ENCODE results near the gene PSMD12. TPM values are rescaled to one million over a fixed set of nuclear protein-coding genes. Genes with fewer than 3 reads are reported as not detected.

The PSMD12 gene
- total and polyA plus RNA-seq, 2 donors from 2014 or later: 26.0 to 46.0 TPM

DNA sequence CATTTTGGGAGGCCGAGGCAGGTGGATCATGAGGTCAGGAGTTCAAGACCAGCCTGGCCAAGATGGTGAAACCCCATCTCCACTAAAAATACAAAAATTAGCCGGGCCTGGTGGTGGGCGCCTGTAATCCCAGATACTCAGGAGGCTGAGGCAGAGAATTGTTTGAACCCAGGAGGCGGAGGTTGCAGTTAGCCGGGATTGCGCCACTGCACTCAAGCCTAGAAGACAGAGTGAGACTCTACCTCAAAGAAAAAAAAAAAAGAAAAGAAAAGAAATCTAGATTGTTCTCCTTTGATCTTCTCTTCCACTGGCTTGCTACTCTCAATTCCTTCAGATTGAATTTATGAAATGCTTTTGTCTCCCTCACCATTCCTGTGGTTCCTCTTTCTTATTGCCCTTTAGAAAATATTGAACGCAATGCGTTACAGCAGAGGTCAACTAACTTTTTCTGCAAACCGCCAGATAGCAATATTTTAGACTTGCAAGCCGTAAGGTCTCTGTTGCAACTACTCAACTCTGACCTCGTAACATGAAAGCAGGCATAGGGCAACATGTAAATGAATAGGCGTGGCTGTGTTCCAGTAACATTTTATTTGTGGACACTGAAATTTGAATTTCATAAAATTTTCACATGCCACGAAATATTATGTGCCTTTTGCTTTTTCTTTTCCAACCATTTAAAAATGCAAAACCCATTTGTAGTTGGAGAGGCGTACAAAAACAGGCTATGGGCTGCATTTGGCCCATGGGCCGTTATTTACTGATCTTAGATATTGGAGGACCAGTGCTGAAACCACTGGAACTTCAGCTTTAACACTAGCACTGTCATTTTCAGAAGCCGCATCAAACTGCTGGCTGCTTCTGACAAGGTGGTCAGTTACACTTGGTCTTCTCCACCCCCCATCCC is 35.5 kb upstream of the PSMD12 start:
- no peak for TF ChIP-seq CTCF (IDR thresholded peaks at IDR 0.05; ENCODE audit: borderline replicate concordance, extremely low read depth, insufficient read depth)
- intact Hi-C loops (cut with DNase I): no loop called here
- Histone ChIP-seq H3K9me3 (ENCODE audit: control insufficient read depth in 2 of 3, insufficient read depth in 1 of 3, low read length in 3 of 3) (no peaks in the 10 kb centered on the region), H3K36me3 (ENCODE audit: control insufficient read depth in 2 of 3, insufficient read depth in 3 of 3, low read length in 3 of 3) (no peaks in the 10 kb centered on the region), H3K27me3 (ENCODE audit: control insufficient read depth, insufficient read depth, low read length) (no peaks in the 10 kb centered on the region), H3K4me3 (ENCODE audit: low read length in 3 of 3) (no peak overlapping the region), H3K27ac (ENCODE audit: low read depth in 2 of 2, low read length in 2 of 2) (no peak overlapping the region), H3K4me1 (ENCODE audit: control insufficient read depth in 2 of 3, insufficient read depth in 2 of 3, low read depth in 1 of 3, low read length in 3 of 3) (peaks cover 0 to 5% (median 0%) of the 10 kb centered on the region in 3 donors), H3K9ac (ENCODE audit: low read length in 3 of 3) (no peak overlapping the region)
- no peak for FAIRE-seq
- no peak for DNase-seq

DNA sequence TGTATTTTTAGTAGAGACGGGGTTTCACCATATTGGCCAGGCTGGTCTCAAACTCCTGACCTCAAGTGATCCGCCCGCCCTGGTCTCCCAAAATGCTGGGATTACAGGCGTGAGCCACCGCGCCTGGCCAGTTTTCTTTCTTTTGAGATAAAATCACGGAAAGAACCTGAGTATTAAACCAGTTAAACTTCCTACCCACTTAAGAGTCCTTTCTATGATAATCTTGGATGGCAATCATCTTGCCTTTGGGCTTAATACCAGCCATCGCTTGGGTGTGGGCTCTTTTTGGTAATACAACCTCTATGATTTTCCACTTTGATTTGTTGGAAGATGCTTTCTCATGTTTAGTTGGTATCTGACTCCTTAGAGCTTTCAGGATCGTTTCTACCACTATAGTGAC is 34.7 kb upstream of the PSMD12 start:
- Histone ChIP-seq H3K27ac (ENCODE audit: low read depth in 2 of 2, low read length in 2 of 2) (no peak overlapping the region), H3K4me3 (ENCODE audit: low read length in 3 of 3) (no peak overlapping the region), H3K4me1 (ENCODE audit: control insufficient read depth in 2 of 3, insufficient read depth in 2 of 3, low read depth in 1 of 3, low read length in 3 of 3) (peaks cover 0 to 5% (median 0%) of the 10 kb centered on the region in 3 donors), H3K9ac (ENCODE audit: low read length in 3 of 3) (no peak overlapping the region), H3K9me3 (ENCODE audit: control insufficient read depth in 2 of 3, insufficient read depth in 1 of 3, low read length in 3 of 3) (no peaks in the 10 kb centered on the region), H3K36me3 (ENCODE audit: control insufficient read depth in 2 of 3, insufficient read depth in 3 of 3, low read length in 3 of 3) (no peaks in the 10 kb centered on the region), H3K27me3 (ENCODE audit: control insufficient read depth, insufficient read depth, low read length) (no peaks in the 10 kb centered on the region)
- no peak for TF ChIP-seq CTCF (IDR thresholded peaks at IDR 0.05; ENCODE audit: borderline replicate concordance, extremely low read depth, insufficient read depth)
- FAIRE-seq (no peak), DNase-seq (no peak)
- intact Hi-C loops (cut with DNase I): no loop called here

DNA sequence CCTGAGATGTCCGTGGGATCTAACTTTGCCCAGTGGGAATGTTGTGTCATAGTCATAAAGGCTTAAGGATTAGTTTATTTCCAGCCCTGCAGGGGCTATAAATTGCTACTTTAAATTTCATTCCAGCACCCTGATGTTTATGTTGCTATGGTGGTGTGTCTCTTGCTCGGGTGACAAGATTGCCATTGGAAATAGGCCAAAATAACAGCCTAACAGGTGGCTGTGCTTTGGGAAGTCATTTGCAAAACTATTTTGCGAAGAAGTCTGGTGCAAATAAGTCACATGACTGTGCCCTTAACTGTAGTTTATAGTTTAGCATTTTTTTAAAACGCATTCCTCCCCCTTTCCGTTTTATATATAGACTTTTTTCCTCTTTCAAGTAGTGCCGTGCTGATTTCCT is 33.8 kb upstream of the PSMD12 start:
- H3K4me1 ChIP-seq (ENCODE audit: control insufficient read depth in 2 of 3, insufficient read depth in 2 of 3, low read depth in 1 of 3, low read length in 3 of 3): peaks cover 0 to 5% (median 0%) of the 10 kb centered on the region in 3 donors
- no peak overlapping the region for H3K9ac ChIP-seq (ENCODE audit: low read length in 3 of 3)
- FAIRE-seq (no peak), DNase-seq (peak in 3 of 5 donors; percentile 25 to 75 (median 66))
- no peaks in the 10 kb centered on the region for H3K36me3 ChIP-seq (ENCODE audit: control insufficient read depth in 2 of 3, insufficient read depth in 3 of 3, low read length in 3 of 3)
- H3K4me3 ChIP-seq (ENCODE audit: low read length in 3 of 3): no peak overlapping the region
- H3K9me3 ChIP-seq (ENCODE audit: control insufficient read depth in 2 of 3, insufficient read depth in 1 of 3, low read length in 3 of 3): no peaks in the 10 kb centered on the region
- no peak for TF ChIP-seq CTCF (IDR thresholded peaks at IDR 0.05; ENCODE audit: borderline replicate concordance, extremely low read depth, insufficient read depth)
- no peaks in the 10 kb centered on the region for H3K27me3 ChIP-seq (ENCODE audit: control insufficient read depth, insufficient read depth, low read length)
- intact Hi-C loops (cut with DNase I): no loop called here
- H3K27ac ChIP-seq (ENCODE audit: low read depth in 2 of 2, low read length in 2 of 2): no peak overlapping the region
